Cardiac muscle cell (in vitro differentiated cells and primary cell): ENCODE data around the gene ARHGEF10L. TPM values are rescaled to one million over a fixed set of nuclear protein-coding genes. Genes with fewer than 3 reads are reported as not detected.

Experiments
- DNase-seq, 2 donors: peaks; one replicate each; pipeline versions ENCODE4 v3.0.0 to v3.0.0-alpha.2; 2010 to 2017; ENCODE audit warnings: low read depth in 1 of 2, low spot score in 1 of 2
- H3K27ac ChIP-seq: fragments of 200-600 bp; sonication (generic); 2 replicates; pipeline ENCODE4 v1.5.1; 2016
- H3K27me3 ChIP-seq: fragments of 200-600 bp; sonication (generic); 2 replicates; pipeline ENCODE4 v1.6.0; 2016; ENCODE audit warnings: control low read depth
- H3K36me3 ChIP-seq: fragments of 200-600 bp; sonication (generic); 2 replicates; pipeline ENCODE4 v1.5.1; 2016; ENCODE audit warnings: control low read depth
- H3K4me1 ChIP-seq: fragments of 200-600 bp; sonication (generic); 2 replicates; pipeline ENCODE4 v1.8.1; 2017; ENCODE audit warnings: low read depth, mild to moderate bottlenecking, mixed run types
- H3K4me3 ChIP-seq: fragments of 200-600 bp; sonication (generic); 2 replicates; pipeline ENCODE4 v1.5.1; 2016; ENCODE audit warnings: mild to moderate bottlenecking
- H3K9me3 ChIP-seq: fragments of 200-600 bp; sonication (generic); 2 replicates; pipeline ENCODE4 v1.5.1; 2017; ENCODE audit warnings: low read depth, mild to moderate bottlenecking, control low read depth
- CTCF ChIP-seq: IDR thresholded peaks from 2 replicates; pipeline ENCODE4 v1.5.1; 2012; ENCODE audit warnings: low read depth, mild to moderate bottlenecking, low read length
- polyA plus RNA-seq: library from polyadenylated mRNA; unstranded; fragments of >200 nt; fragmentation: Nextera tagmentation; extraction: Ambion mirVana; gene quantifications from 2 replicates; pipeline ENCODE4 v1.2.1, GENCODE V29; 2016
- total RNA-seq: library from RNA; depleted of rRNA; stranded (reverse); fragments of >200 nt; gene quantifications from 2 replicates; pipeline ENCODE4 v1.2.3, GENCODE V29; 2016

ARHGEF10L gene
- total and polyA plus RNA-seq, 2 experiments from 2014 or later: 32.3 to 55.4 TPM

- H3K4me1 ChIP-seq: peaks cover 33% of the 10 kb centered on the region
- no peaks in the 10 kb centered on the region for H3K36me3 ChIP-seq
- H3K9me3 ChIP-seq: no peaks in the 10 kb centered on the region
- no peak for DNase-seq
- TF ChIP-seq CTCF: no peak
- H3K4me3 ChIP-seq: no peak overlapping the region
- no peaks in the 10 kb centered on the region for H3K27me3 ChIP-seq
- H3K27ac ChIP-seq: no peak overlapping the region
Measured at GRCh38 chr1:17600321-17600720, 60.8 kb downstream of the ARHGEF10L start.

- H3K4me1 ChIP-seq: peaks cover 33% of the 10 kb centered on the region
- H3K27ac ChIP-seq: no peak overlapping the region
- no peaks in the 10 kb centered on the region for H3K9me3 ChIP-seq
- TF ChIP-seq CTCF: no peak
- H3K36me3 ChIP-seq: no peaks in the 10 kb centered on the region
- H3K4me3 ChIP-seq: no peak overlapping the region
- DNase-seq: peak in 1 of 2 donors; percentile 49
- H3K27me3 ChIP-seq: no peaks in the 10 kb centered on the region
Measured at GRCh38 chr1:17601643-17602382, 62.3 kb downstream of the ARHGEF10L start.

GRCh38 chr1:17603091-17603841 lies 63.8 kb downstream of the ARHGEF10L start:
- Histone ChIP-seq H3K9me3 (no peaks in the 10 kb centered on the region), H3K4me3 (no peak overlapping the region), H3K27ac (no peak overlapping the region), H3K27me3 (no peaks in the 10 kb centered on the region), H3K4me1 (peaks cover 19% of the 10 kb centered on the region), H3K36me3 (no peaks in the 10 kb centered on the region)
- DNase-seq: no peak
- no peak for TF ChIP-seq CTCF

GRCh38 chr1:17605582-17606344 lies 66.3 kb downstream of the ARHGEF10L start:
- H3K36me3 ChIP-seq: no peaks in the 10 kb centered on the region
- peaks cover 17% of the 10 kb centered on the region for H3K4me1 ChIP-seq
- no peaks in the 10 kb centered on the region for H3K27me3 ChIP-seq
- H3K4me3 ChIP-seq: no peak overlapping the region
- H3K9me3 ChIP-seq: no peaks in the 10 kb centered on the region
- peak in 1 of 2 donors; percentile 59 for DNase-seq
- peak overlapping the region; percentile 84 for H3K27ac ChIP-seq
- no peak for TF ChIP-seq CTCF

GRCh38 chr1:17606826-17607440 lies 67.4 kb downstream of the ARHGEF10L start:
- no peaks in the 10 kb centered on the region for H3K27me3 ChIP-seq
- peaks cover 17% of the 10 kb centered on the region for H3K4me1 ChIP-seq
- H3K27ac ChIP-seq: peak overlapping the region; percentile 84
- H3K4me3 ChIP-seq: no peak overlapping the region
- peak; percentile 77 to 79 for DNase-seq
- peak; percentile 97 for TF ChIP-seq CTCF
- H3K9me3 ChIP-seq: no peaks in the 10 kb centered on the region
- no peaks in the 10 kb centered on the region for H3K36me3 ChIP-seq
